GM12878 (cell line): ENCODE results near the gene SAMD4A. TPM values are rescaled to one million over a fixed set of nuclear protein-coding genes. Genes with fewer than 3 reads are reported as not detected.

ENCODE experiments used
- ATAC-seq: fragments of 200-7000 bp; cut with Tn5 transposase; 3 replicates; pipeline ENCODE4 v1.9.1; 2020; ENCODE audit warnings: mild to moderate bottlenecking, moderate library complexity
- BruUV-seq: library from RNA; stranded (reverse); fragments of 400-500 nt; replicated peaks from 2 replicates; lab custom pipeline; 2021; lab: Mats Ljungman, UMichigan
- CTCF ChIA-PET: fragments of 300-600 bp; sonication (Branson Sonifier 250); formaldehyde crosslinking; extraction: SDS; loops from one replicate; lab custom pipeline; 2021; ENCODE audit warnings: inconsistent platforms; lab: Yijun Ruan, JAX
- POLR2A ChIA-PET: fragments of 350-600 bp; formaldehyde crosslinking; extraction: SDS; loops from one replicate; lab custom pipeline; 2021; ENCODE audit warnings: inconsistent platforms; lab: Charles Lee
- RAD21 ChIA-PET: fragments of 300-600 bp; sonication (Branson Sonifier 250); formaldehyde crosslinking; loops from one replicate; lab custom pipeline; 2023; ENCODE audit warnings: antibody characterized with exemption; ENCODE audit not compliant: unreplicated experiment; lab: Charles Lee
- SMC1A ChIA-PET: fragments of 300-600 bp; sonication (Branson Sonifier 250); formaldehyde crosslinking; loops from one replicate; lab custom pipeline; 2023; ENCODE audit not compliant: unreplicated experiment, uncharacterized antibody; lab: Charles Lee
- DNase-seq: peaks from one replicate; pipeline ENCODE4 v3.0.0-alpha.2; 2011; ENCODE audit warnings: low read depth, low spot score
- FAIRE-seq: peaks from 3 replicates; lab custom pipeline; 2011; peaks lifted over from hg19 to GRCh38; lab: Jason Lieb, UNC
- H2AFZ ChIP-seq: 2 replicates; pipeline ENCODE4 v1.6.0; 2011; ENCODE audit warnings: low read depth, low read length, control low read depth; ENCODE audit not compliant: control insufficient read depth
- H3K27ac ChIP-seq: 2 replicates; pipeline ENCODE4 v1.5.1; 2011; ENCODE audit warnings: control low read depth; ENCODE audit not compliant: control insufficient read depth, insufficient read depth
- H3K27me3 ChIP-seq, 2 experiments: replicated peaks in 1 of 2; 2 replicates each; pipeline versions ENCODE4 v1.6.0 to v1.6.1; 2011; ENCODE audit warnings: low read length in 1 of 2; ENCODE audit not compliant: control insufficient read depth in 2 of 2, insufficient read depth in 2 of 2
- H3K36me3 ChIP-seq, 2 experiments: 2 replicates each; pipeline ENCODE4 v1.5.1; 2011; ENCODE audit warnings: low read length in 1 of 2; ENCODE audit not compliant: control insufficient read depth in 2 of 2, insufficient read depth in 2 of 2
- H3K4me1 ChIP-seq: 2 replicates; pipeline ENCODE4 v1.6.1; 2011; ENCODE audit warnings: mild to moderate bottlenecking, low read length, moderate library complexity, mixed read lengths; ENCODE audit not compliant: control insufficient read depth, insufficient read depth
- H3K4me2 ChIP-seq: 2 replicates; pipeline ENCODE4 v1.6.0; 2011; ENCODE audit warnings: control low read depth; ENCODE audit not compliant: control insufficient read depth, insufficient read depth
- H3K4me3 ChIP-seq: fragments of 200-600 bp; sonication (generic); 2 replicates; pipeline ENCODE4 v1.5.1; 2016
- H3K79me2 ChIP-seq: 2 replicates; pipeline ENCODE4 v1.6.0; 2011; ENCODE audit warnings: low read length; ENCODE audit not compliant: control insufficient read depth, insufficient read depth
- H3K9ac ChIP-seq: 2 replicates; pipeline ENCODE4 v1.8.0; 2011; ENCODE audit warnings: low read length, control low read depth, mixed read lengths; ENCODE audit not compliant: control insufficient read depth, insufficient read depth
- H3K9me3 ChIP-seq: replicated peaks from 3 replicates; pipeline ENCODE4 v1.5.1; 2011; ENCODE audit warnings: mild to moderate bottlenecking, low read length; ENCODE audit not compliant: control insufficient read depth, insufficient read depth
- H4K20me1 ChIP-seq: 2 replicates; pipeline ENCODE4 v1.6.0; 2011; ENCODE audit not compliant: control insufficient read depth, insufficient read depth
- CHD2 ChIP-seq: IDR thresholded peaks from 2 replicates; pipeline ENCODE4 v1.6.1; 2011; ENCODE audit warnings: low read depth, low read length, improper control_type of control experiment, borderline replicate concordance
- ETV6 ChIP-seq, 2 experiments: fragments of 450-650 bp in 1 of 2; IDR thresholded peaks in 1 of 2; conservative IDR thresholded peaks in 1 of 2; 2 replicates each; pipeline ENCODE4 v1.6.1; 2014; ENCODE audit warnings: antibody characterized with exemption in 1 of 2, borderline replicate concordance in 1 of 2, low read depth in 1 of 2, mild to moderate bottlenecking in 1 of 2, moderate library complexity in 1 of 2
- JUND ChIP-seq: IDR thresholded peaks from 2 replicates; pipeline ENCODE4 v1.6.1; 2012; ENCODE audit warnings: low read depth, mild to moderate bottlenecking, low read length, improper control_type of control experiment, moderate library complexity
- MXI1 ChIP-seq: fragments of 150-350 bp; IDR thresholded peaks from 2 replicates; pipeline ENCODE4 v1.6.1; 2011; ENCODE audit warnings: low read depth, mild to moderate bottlenecking, inconsistent platforms, low read length, improper control_type of control experiment
- POU2F2 ChIP-seq: IDR thresholded peaks from 3 replicates; pipeline ENCODE4 v1.6.1; 2011; ENCODE audit warnings: low read depth, mild to moderate bottlenecking, low read length, borderline replicate concordance
- RB1 ChIP-seq: fragments of 450-650 bp; formaldehyde crosslinking; IDR thresholded peaks from 2 replicates; pipeline ENCODE4 v1.6.1; 2017; ENCODE audit warnings: mild to moderate bottlenecking, borderline replicate concordance
- RBBP5 ChIP-seq: fragments of 200-600 bp; sonication (generic); conservative IDR thresholded peaks from 2 replicates; pipeline ENCODE4 v1.6.1; 2016
- SMAD1 ChIP-seq: fragments of 450-650 bp; IDR thresholded peaks from 2 replicates; pipeline ENCODE4 v1.6.1; 2018; ENCODE audit warnings: mild to moderate bottlenecking, low read depth; ENCODE audit not compliant: partially characterized antibody
- SMC3 ChIP-seq: IDR thresholded peaks from 2 replicates; pipeline ENCODE4 v1.6.1; 2011; ENCODE audit warnings: low read length, improper control_type of control experiment, borderline replicate concordance
- WGBS: methylation state at CpG from one replicate; pipeline ENCODE4 v1.1.6; 2016; ENCODE audit warnings: low lambda C conversion rate; ENCODE audit not compliant: insufficient replicate concordance, insufficient coverage; ENCODE audit errors: missing lambda C conversion rate; 5-methylcytosine and 5-hydroxymethylcytosine counted together
- in situ Hi-C: fragments of 300-500 bp; cut with MboI; formaldehyde crosslinking; loops from 9 replicates; pipeline ENCODE4 v1.14.3; 2018; ENCODE audit warnings: mixed read lengths
- intact Hi-C: fragments of 100-400 bp; cut with micrococcal nuclease; formaldehyde crosslinking; loops from one replicate; pipeline ENCODE4 v1.14.2; 2022; ENCODE audit not compliant: unreplicated experiment
- polyA plus RNA-seq, 11 experiments: library from polyadenylated mRNA; depleted of rRNA in 4 of 11; unstranded in 6 of 11; stranded (reverse) in 5 of 11; fragments of >200 nt; fragmentation: Nextera tagmentation in 4 of 11; fragmentation: Illumina TruSeq in 1 of 11; extraction: Ambion mirVana in 4 of 11; extraction: Trizol in 1 of 11; gene quantifications; 1 replicate in 1 of 11; 2 replicates in 10 of 11; pipeline versions ENCODE4 v1.2.1 to v1.2.3, GENCODE V29; 2011 to 2016; ENCODE audit warnings: inconsistent platforms in 2 of 11, missing spikeins in 2 of 11, low read depth in 1 of 11
- total RNA-seq, 4 experiments: library from RNA; depleted of rRNA in 3 of 4; stranded (reverse); fragments of >200 nt in 3 of 4; fragmentation: Illumina TruSeq in 1 of 4; extraction: Trizol in 1 of 4; gene quantifications; 2 replicates each; pipeline versions ENCODE4 v1.2.1 to v1.2.3, GENCODE V29; 2013 to 2021
- TF ChIP-seq, protein P1 (sequence below): IDR thresholded peaks from 2 replicates; pipeline ENCODE4 v1.6.1; 2012; ENCODE audit warnings: mild to moderate bottlenecking, low read depth, low read length

The SAMD4A gene
- total and polyA plus RNA-seq, 10 of the 15 experiments (the other 5 are each of a cell fraction or from before 2014, with no cell fraction given), result 0.05 to 0.56 (median 0.31) TPM

DNA sequence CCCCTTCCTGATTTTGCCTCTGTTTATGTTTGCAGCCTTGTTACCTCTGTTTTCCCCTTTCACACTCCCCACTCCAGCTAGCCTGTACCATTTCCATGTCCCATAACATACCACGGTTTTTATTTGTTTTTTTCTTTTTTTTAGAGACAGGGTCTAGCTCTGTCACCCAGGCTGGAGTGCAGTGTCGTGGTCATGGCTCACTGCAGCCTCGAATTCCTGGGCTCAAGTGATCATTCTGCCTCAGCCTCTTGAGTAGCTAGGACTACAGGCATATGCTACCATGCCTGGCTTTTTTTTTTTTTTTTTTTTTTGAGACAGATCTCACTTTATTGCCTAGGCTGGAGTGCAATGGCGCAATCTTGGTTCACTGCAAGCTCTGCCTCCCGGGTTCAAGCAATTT lies 18.4 kb upstream of the SAMD4A start:
- POLR2A ChIA-PET, result interaction anchor here (0.6 kb wide), 2 partner anchors 16 to 42 kb away, joined by 3 read pairs; no protein-coding TSS in a partner anchor
- BruUV-seq, result no TSS peak

DNA sequence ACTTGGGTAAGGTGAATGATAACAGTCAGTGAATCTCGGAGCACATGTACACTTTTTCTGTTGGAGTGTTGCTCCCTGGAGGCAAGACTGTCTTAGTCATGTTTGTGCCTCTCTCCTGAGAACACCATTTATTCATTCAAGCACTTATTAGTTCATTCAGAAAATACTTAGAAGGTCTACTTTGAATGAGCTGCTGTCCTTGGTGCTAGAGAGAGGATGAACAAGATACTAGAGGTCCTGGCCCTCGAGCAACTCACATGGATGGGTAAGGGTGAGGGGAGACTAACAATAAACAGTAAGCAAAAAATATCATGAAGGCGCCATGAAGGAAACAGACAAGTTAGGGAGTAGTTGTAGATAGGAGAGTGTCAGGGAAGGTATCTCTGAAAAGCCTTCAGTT lies 17.1 kb upstream of the SAMD4A start:
- TF ChIP-seq JUND (no peak), ETV6 (conservative IDR thresholded peaks at IDR 0.05 in 1 of 2, IDR thresholded peaks at IDR 0.05 in 1 of 2; ENCODE audit: borderline replicate concordance in 1 of 2, low read depth in 1 of 2) (no peak)
- TF ChIP-seq, protein P1, sequence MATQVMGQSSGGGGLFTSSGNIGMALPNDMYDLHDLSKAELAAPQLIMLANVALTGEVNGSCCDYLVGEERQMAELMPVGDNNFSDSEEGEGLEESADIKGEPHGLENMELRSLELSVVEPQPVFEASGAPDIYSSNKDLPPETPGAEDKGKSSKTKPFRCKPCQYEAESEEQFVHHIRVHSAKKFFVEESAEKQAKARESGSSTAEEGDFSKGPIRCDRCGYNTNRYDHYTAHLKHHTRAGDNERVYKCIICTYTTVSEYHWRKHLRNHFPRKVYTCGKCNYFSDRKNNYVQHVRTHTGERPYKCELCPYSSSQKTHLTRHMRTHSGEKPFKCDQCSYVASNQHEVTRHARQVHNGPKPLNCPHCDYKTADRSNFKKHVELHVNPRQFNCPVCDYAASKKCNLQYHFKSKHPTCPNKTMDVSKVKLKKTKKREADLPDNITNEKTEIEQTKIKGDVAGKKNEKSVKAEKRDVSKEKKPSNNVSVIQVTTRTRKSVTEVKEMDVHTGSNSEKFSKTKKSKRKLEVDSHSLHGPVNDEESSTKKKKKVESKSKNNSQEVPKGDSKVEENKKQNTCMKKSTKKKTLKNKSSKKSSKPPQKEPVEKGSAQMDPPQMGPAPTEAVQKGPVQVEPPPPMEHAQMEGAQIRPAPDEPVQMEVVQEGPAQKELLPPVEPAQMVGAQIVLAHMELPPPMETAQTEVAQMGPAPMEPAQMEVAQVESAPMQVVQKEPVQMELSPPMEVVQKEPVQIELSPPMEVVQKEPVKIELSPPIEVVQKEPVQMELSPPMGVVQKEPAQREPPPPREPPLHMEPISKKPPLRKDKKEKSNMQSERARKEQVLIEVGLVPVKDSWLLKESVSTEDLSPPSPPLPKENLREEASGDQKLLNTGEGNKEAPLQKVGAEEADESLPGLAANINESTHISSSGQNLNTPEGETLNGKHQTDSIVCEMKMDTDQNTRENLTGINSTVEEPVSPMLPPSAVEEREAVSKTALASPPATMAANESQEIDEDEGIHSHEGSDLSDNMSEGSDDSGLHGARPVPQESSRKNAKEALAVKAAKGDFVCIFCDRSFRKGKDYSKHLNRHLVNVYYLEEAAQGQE, result peak; percentile 79
- H3K27ac ChIP-seq, result no peak overlapping the region
- POLR2A ChIA-PET, result no interaction called here
- CTCF ChIA-PET, result interaction anchor here (0.6 to 1.2 kb wide), 3 partner anchors 10 to 1600 kb away, joined by 3 read pairs; no protein-coding TSS in a partner anchor
- no peak overlapping the region for H3K9ac ChIP-seq
- no peak overlapping the region for H3K4me2 ChIP-seq
- no peaks in the 10 kb centered on the region for H3K27me3 ChIP-seq
- no peak for DNase-seq
- intact Hi-C loops (no loop called here), in situ Hi-C loops (no loop called here)
- no peak overlapping the region for H3K4me3 ChIP-seq
- H3K9me3 ChIP-seq, result no peaks in the 10 kb centered on the region
- RAD21 ChIA-PET, result interaction anchor here (1.3 kb wide), 1 partner anchor 62 kb away, joined by 3 read pairs; no protein-coding TSS in a partner anchor
- WGBS, result 67% methylated on average over 3 of the region's 3 CpGs
- H4K20me1 ChIP-seq, result no peaks in the 10 kb centered on the region
- peak; percentile 18 for FAIRE-seq
- no peaks in the 10 kb centered on the region for H3K36me3 ChIP-seq
- H2AFZ ChIP-seq, result no peak overlapping the region
- ATAC-seq, result no peak
- no peaks in the 10 kb centered on the region for H3K79me2 ChIP-seq
- no peaks in the 10 kb centered on the region for H3K4me1 ChIP-seq
- BruUV-seq, result no TSS peak
- SMC1A ChIA-PET, result interaction anchor here (0.6 to 1.7 kb wide), 2 partner anchors 12 to 137 kb away, joined by 3 to 4 read pairs; no protein-coding TSS in a partner anchor

More for the DNA sequence above, 18.4 kb upstream of the SAMD4A start:
- 37% methylated on average over 5 of the region's 5 CpGs for WGBS
- Histone ChIP-seq H3K36me3 (no peaks in the 10 kb centered on the region), H3K9ac (no peak overlapping the region), H3K4me3 (no peak overlapping the region), H3K27ac (no peak overlapping the region), H2AFZ (no peak overlapping the region), H4K20me1 (no peaks in the 10 kb centered on the region), H3K4me2 (no peak overlapping the region), H3K4me1 (no peaks in the 10 kb centered on the region), H3K79me2 (no peaks in the 10 kb centered on the region), H3K27me3 (no peaks in the 10 kb centered on the region), H3K9me3 (no peaks in the 10 kb centered on the region)
- intact Hi-C loops, result no loop called here
- ChIA-PET RAD21 (interaction anchor here (1.3 kb wide), 1 partner anchor 226 kb away, joined by 3 read pairs; no protein-coding TSS in a partner anchor), SMC1A (interaction anchor here (1.7 kb wide), 1 partner anchor 10 kb away, joined by 4 read pairs; no protein-coding TSS in a partner anchor), CTCF (interaction anchor here (0.6 to 1.1 kb wide), 4 partner anchors 10 to 1961 kb away, joined by 3 read pairs; no protein-coding TSS in a partner anchor)
- DNase-seq, result no peak
- no peak for ATAC-seq
- in situ Hi-C loops, result no loop called here
- no peak for TF ChIP-seq SMAD1
- no peak for TF ChIP-seq ETV6 (conservative IDR thresholded peaks at IDR 0.05 in 1 of 2, IDR thresholded peaks at IDR 0.05 in 1 of 2; ENCODE audit: borderline replicate concordance in 1 of 2, low read depth in 1 of 2)
- no peak for TF ChIP-seq SMC3
- no peak for TF ChIP-seq MXI1
- no peak for TF ChIP-seq POU2F2
- no peak for TF ChIP-seq RBBP5
- no peak for TF ChIP-seq CHD2
- TF ChIP-seq RB1, result no peak
- FAIRE-seq, result no peak
